OCI-LY3 (cell line): ENCODE results near the gene DFFB.

ENCODE experiments used
- H2AFZ ChIP-seq: fragments of 200-600, 300-600 bp; shearing (Covaris generic); 2 replicates; pipeline ENCODE4 v1.6.0; 2014; ENCODE audit warnings: antibody characterized with exemption, low read depth, low read length
- H3K27ac ChIP-seq: fragments of 200-600, 300-600 bp; sonication (generic); 2 replicates; pipeline ENCODE4 v1.5.1; 2014; ENCODE audit warnings: mild to moderate bottlenecking, low read length, moderate library complexity, mixed read lengths
- H3K27me3 ChIP-seq: fragments of 200-600, 300-600 bp; sonication (generic); 2 replicates; pipeline ENCODE4 v1.6.1; 2014; ENCODE audit warnings: low read depth, low read length, mixed read lengths
- H3K36me3 ChIP-seq: fragments of 200-600, 300-600 bp; sonication (generic); replicated peaks from 2 replicates; pipeline ENCODE3; 2014; ENCODE audit warnings: low read depth, low read length, mixed read lengths
- H3K4me1 ChIP-seq: fragments of 300-600, 200-600 bp; sonication (generic); 2 replicates; pipeline ENCODE4 v1.6.1; 2014; ENCODE audit warnings: low read length, mixed read lengths
- H3K4me2 ChIP-seq: fragments of 200-600, 300-600 bp; sonication (generic); 2 replicates; pipeline ENCODE4 v1.6.1; 2014; ENCODE audit warnings: low read length, mixed read lengths
- H3K4me3 ChIP-seq: fragments of 300-600, 200-600 bp; sonication (generic); 2 replicates; pipeline ENCODE4 v1.5.1; 2014; ENCODE audit warnings: antibody characterized with exemption, mild to moderate bottlenecking, low read length, moderate library complexity
- H3K79me2 ChIP-seq: fragments of 300-600, 200-600 bp; shearing (Covaris generic); 2 replicates; pipeline ENCODE4 v1.6.1; 2014; ENCODE audit warnings: mild to moderate bottlenecking, low read length, mixed read lengths
- H3K9ac ChIP-seq: fragments of 300-600, 200-600 bp; shearing (Covaris generic); 2 replicates; pipeline ENCODE4 v1.6.0; 2014; ENCODE audit warnings: mild to moderate bottlenecking, low read length, moderate library complexity
- H3K9me3 ChIP-seq: fragments of 200-600, 300-600 bp; shearing (Covaris generic); 2 replicates; pipeline ENCODE4 v1.6.1; 2014; ENCODE audit warnings: low read length, mixed read lengths; ENCODE audit not compliant: insufficient read depth
- H4K20me1 ChIP-seq: fragments of 200-600, 300-600 bp; sonication (generic); 2 replicates; pipeline ENCODE4 v1.6.1; 2016; ENCODE audit warnings: low read length, mixed read lengths; ENCODE audit not compliant: insufficient read depth
- EZH2phosphoT487 ChIP-seq: fragments of 200-600 bp; shearing (Covaris generic); IDR thresholded peaks from 2 replicates; pipeline ENCODE4 v1.6.1; 2018; ENCODE audit warnings: antibody characterized with exemption, mixed run types, low read depth
- TF ChIP-seq, protein P1 (sequence below): fragments of 200-600, 300-600 bp; sonication (generic); IDR thresholded peaks from 2 replicates; pipeline ENCODE4 v1.5.1; 2014; ENCODE audit warnings: antibody characterized with exemption, low read length, low read depth

Gene DFFB

DNA sequence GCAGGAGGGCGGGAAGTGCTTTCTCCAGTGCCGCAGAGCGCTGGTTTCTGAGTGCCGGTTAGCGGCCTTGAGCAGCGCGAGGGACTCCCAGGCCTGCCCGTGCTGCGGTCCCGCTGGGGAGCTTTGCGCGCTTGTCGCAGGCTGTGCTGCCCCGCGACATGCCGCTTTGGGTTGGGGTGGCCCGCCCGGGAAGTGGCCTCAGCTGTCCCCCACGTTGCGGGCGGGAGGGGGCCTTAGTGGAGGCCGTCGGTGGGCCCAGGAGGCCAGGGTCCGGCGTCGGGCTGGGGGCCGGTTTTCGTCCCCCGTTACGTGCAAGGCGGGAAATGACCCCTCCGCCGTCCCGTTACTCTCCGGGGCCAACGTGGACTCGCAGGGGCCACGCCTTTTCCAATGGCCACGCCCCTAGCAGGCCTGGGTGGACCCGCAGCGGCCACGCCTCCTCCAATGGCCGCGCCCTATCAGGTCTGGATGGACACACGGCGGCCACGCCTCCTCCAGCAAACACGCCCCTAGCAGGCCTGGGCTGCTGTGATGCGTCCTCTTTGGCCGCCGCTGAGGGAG lies 43.8 kb downstream of the DFFB start:
- H3K4me1 ChIP-seq: peaks cover 9% of the 10 kb centered on the region
- H3K9ac ChIP-seq: peak overlapping the region; percentile 98
- H2AFZ ChIP-seq: peak overlapping the region; percentile 73; the same call in 1 of the 2 replicates
- peaks cover 13% of the 10 kb centered on the region for H3K36me3 ChIP-seq
- H3K79me2 ChIP-seq: peaks cover 39% of the 10 kb centered on the region
- H3K27ac ChIP-seq: peak overlapping the region; percentile 92
- TF ChIP-seq EZH2phosphoT487: no peak
- TF ChIP-seq, protein P1, sequence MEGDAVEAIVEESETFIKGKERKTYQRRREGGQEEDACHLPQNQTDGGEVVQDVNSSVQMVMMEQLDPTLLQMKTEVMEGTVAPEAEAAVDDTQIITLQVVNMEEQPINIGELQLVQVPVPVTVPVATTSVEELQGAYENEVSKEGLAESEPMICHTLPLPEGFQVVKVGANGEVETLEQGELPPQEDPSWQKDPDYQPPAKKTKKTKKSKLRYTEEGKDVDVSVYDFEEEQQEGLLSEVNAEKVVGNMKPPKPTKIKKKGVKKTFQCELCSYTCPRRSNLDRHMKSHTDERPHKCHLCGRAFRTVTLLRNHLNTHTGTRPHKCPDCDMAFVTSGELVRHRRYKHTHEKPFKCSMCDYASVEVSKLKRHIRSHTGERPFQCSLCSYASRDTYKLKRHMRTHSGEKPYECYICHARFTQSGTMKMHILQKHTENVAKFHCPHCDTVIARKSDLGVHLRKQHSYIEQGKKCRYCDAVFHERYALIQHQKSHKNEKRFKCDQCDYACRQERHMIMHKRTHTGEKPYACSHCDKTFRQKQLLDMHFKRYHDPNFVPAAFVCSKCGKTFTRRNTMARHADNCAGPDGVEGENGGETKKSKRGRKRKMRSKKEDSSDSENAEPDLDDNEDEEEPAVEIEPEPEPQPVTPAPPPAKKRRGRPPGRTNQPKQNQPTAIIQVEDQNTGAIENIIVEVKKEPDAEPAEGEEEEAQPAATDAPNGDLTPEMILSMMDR: no peak
- peak overlapping the region; percentile 93 for H3K4me3 ChIP-seq
- H4K20me1 ChIP-seq: peaks cover 6% of the 10 kb centered on the region; the same call in 1 of the 2 replicates
- no peaks in the 10 kb centered on the region for H3K9me3 ChIP-seq
- peak overlapping the region; percentile 76 for H3K4me2 ChIP-seq
- no peaks in the 10 kb centered on the region for H3K27me3 ChIP-seq

DNA sequence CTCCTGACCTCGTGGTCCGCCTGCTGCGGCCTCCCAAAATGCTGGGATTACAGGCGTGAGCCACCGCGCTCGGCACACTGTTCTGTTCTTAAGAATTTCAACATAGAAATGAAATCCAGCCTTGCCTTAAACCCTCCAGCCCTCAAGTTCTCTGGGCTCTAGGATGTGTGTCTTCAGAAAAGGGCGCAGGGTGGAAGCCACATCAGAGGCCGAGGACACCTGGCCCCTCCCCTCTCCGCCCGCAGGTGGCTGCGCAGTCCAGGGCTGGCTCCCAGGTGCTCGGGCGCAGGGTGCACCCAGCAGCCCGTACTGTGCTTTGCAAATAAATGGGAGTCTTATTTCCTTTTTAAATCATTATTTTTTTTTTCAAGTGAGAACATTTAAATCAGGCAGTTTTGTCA lies 44.8 kb downstream of the DFFB start:
- Histone ChIP-seq H3K36me3 (peaks cover 9% of the 10 kb centered on the region), H3K4me1 (peaks cover 9% of the 10 kb centered on the region), H3K4me2 (no peak overlapping the region), H3K4me3 (no peak overlapping the region), H3K27ac (no peak overlapping the region), H4K20me1 (peaks cover 5% of the 10 kb centered on the region; the same call in 1 of the 2 replicates), H3K9ac (no peak overlapping the region), H3K79me2 (peaks cover 29% of the 10 kb centered on the region), H3K27me3 (no peaks in the 10 kb centered on the region), H2AFZ (no peak overlapping the region), H3K9me3 (no peaks in the 10 kb centered on the region)
- TF ChIP-seq EZH2phosphoT487: no peak
- TF ChIP-seq, protein P1: no peak

DNA sequence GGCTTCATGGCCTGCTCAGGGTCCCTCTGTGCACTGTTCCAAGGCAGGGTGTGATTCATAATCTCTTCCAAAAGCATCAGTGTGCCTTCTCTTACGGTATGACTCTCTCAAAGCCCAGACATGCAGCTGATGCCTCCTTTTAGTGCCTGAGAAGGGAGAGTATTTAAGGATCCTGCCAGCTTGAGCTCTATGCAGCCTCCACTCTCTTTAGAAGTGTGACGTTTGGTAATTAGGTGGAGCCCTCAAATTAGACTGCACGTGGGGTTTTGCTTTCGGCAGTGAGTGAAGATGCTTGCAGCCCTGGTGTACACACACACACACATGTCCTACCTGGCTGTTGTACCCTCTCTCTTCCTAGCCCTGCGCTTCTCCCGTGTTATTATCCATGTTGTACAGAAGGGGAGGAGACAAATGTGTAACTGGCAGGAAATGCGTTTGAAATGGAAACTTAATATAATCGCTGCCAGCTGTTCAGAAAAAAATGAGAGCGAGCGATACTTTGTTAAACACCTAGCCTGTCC lies 45.4 kb downstream of the DFFB start:
- Histone ChIP-seq H3K4me3 (no peak overlapping the region), H2AFZ (no peak overlapping the region), H3K27ac (no peak overlapping the region), H3K9me3 (no peaks in the 10 kb centered on the region), H3K79me2 (peaks cover 23% of the 10 kb centered on the region), H3K9ac (no peak overlapping the region), H3K36me3 (peaks cover 9% of the 10 kb centered on the region), H3K4me2 (no peak overlapping the region), H3K4me1 (peaks cover 9% of the 10 kb centered on the region), H4K20me1 (peaks cover 5% of the 10 kb centered on the region; the same call in 1 of the 2 replicates), H3K27me3 (no peaks in the 10 kb centered on the region)
- TF ChIP-seq, protein P1: no peak

DNA sequence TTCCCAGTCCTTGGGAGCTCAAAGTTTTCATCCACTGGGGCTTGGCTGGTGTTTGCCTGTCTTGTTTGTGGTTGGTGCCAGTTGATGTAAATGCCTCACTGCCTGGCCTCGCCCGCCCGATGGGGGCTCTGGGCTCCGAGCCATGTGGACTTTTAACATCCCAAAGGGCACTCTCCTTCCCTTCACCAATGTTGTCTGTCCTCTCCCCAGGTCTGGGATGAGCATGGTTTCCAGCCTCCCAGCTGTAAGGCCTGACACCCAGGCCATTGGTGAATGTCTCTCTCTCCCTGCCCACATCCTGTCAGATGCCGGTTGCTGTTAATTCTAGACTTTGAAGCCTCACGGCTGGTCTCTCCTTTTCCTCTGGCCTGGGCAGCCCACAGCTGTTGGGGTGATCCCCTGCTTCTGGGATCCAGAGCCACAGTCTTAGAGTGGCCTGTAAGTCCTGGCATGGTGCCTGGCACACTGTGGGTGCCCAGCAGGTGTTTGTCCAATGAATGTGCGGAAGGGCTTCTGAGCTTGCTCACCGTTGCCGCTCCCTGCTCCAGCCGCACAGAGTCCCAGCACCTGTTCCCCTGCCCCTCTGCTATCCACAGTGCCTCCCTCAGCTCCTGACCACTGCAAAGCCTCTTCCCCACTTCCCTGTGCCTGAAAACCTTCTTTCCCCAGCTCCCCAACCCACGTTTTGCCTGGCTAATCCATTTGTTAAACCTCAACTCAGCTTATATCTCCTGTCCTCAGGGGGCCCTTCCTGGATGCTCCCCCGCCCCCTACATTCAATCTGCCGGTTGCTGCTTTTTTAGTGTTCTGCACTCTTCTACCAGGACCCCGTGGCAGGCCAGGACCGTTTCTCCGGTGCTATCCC lies 46.1 kb downstream of the DFFB start:
- H2AFZ ChIP-seq: no peak overlapping the region
- peaks cover 9% of the 10 kb centered on the region for H3K4me1 ChIP-seq
- peaks cover 2% of the 10 kb centered on the region for H3K36me3 ChIP-seq
- no peak overlapping the region for H3K4me2 ChIP-seq
- H3K9ac ChIP-seq: no peak overlapping the region
- H3K27me3 ChIP-seq: no peaks in the 10 kb centered on the region
- peaks cover 5% of the 10 kb centered on the region; the same call in 1 of the 2 replicates for H4K20me1 ChIP-seq
- peaks cover 16% of the 10 kb centered on the region for H3K79me2 ChIP-seq
- H3K4me3 ChIP-seq: no peak overlapping the region
- no peaks in the 10 kb centered on the region for H3K9me3 ChIP-seq
- TF ChIP-seq, protein P1: no peak
- no peak for TF ChIP-seq EZH2phosphoT487
- no peak overlapping the region for H3K27ac ChIP-seq
